Neural progenitor cell (in vitro differentiated cells): Measurements from ENCODE around the gene RXRA.

Experiments used
- EZH2 ChIP-seq: fragments of 200-600 bp; sonication (generic); IDR thresholded peaks from 2 replicates; pipeline ENCODE4 v1.6.1; 2017; ENCODE audit warnings: antibody characterized with exemption, mild to moderate bottlenecking, moderate library complexity
- TF ChIP-seq, protein P1 (sequence below): fragments of 200-600 bp; sonication (generic); IDR thresholded peaks from 2 replicates; pipeline ENCODE4 v1.5.1; 2017; ENCODE audit warnings: antibody characterized with exemption, mild to moderate bottlenecking

DNA sequence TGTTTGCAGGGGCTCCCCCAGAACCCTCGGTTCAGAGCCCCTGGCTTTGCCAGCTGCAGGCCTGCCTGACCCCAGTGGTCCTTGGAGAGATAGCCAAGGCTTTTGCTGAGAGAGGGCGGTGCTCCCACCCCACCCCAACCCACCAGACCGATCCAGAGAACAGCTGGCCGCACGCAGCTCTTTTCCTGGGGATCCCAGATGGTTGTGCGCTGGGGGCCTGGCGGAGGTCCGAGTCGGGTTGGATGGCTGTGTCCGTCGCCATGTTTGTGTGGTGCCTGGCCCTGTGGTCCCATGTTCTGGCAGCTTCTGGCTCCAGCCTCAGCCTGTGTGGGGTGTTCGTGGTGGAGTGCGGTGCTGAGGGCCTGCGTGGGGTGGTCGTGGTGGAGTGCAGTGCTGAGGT lies 97.5 kb downstream of the RXRA start:
- TF ChIP-seq, protein P1, sequence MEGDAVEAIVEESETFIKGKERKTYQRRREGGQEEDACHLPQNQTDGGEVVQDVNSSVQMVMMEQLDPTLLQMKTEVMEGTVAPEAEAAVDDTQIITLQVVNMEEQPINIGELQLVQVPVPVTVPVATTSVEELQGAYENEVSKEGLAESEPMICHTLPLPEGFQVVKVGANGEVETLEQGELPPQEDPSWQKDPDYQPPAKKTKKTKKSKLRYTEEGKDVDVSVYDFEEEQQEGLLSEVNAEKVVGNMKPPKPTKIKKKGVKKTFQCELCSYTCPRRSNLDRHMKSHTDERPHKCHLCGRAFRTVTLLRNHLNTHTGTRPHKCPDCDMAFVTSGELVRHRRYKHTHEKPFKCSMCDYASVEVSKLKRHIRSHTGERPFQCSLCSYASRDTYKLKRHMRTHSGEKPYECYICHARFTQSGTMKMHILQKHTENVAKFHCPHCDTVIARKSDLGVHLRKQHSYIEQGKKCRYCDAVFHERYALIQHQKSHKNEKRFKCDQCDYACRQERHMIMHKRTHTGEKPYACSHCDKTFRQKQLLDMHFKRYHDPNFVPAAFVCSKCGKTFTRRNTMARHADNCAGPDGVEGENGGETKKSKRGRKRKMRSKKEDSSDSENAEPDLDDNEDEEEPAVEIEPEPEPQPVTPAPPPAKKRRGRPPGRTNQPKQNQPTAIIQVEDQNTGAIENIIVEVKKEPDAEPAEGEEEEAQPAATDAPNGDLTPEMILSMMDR: no peak
- TF ChIP-seq EZH2: no peak
